Ascending aorta (tissue), 2 donors: ENCODE results near the gene AKT2. TPM values are rescaled to one million over a fixed set of nuclear protein-coding genes. Genes with fewer than 3 reads are reported as not detected.

Source experiments
- DNase-seq, 2 donors: peaks; one replicate each; pipeline ENCODE4 v3.0.0-alpha.2; 2019; ENCODE audit warnings: low spot score in 2 of 2
- H3K27ac ChIP-seq, 2 donors: fragments of 200-600 bp; sonication (generic); one replicate each; pipeline ENCODE4 v1.5.1; 2016 to 2017; ENCODE audit warnings: mild to moderate bottlenecking in 1 of 2
- H3K27me3 ChIP-seq: fragments of 200-600 bp; sonication (generic); one replicate; pipeline ENCODE4 v1.5.1; 2017
- H3K36me3 ChIP-seq, 2 donors: fragments of 200-600 bp; sonication (generic); one replicate each; pipeline ENCODE4 v1.5.1; 2016
- H3K4me1 ChIP-seq, 2 donors: fragments of 200-600 bp; sonication (generic); one replicate each; pipeline ENCODE4 v1.5.1; 2016 to 2017; ENCODE audit warnings: mild to moderate bottlenecking in 1 of 2
- H3K4me3 ChIP-seq, 2 donors: fragments of 200-600 bp; sonication (generic); one replicate each; pipeline ENCODE4 v1.5.1; 2016 to 2017; ENCODE audit warnings: mild to moderate bottlenecking in 1 of 2
- H3K9me3 ChIP-seq, 2 donors: fragments of 200-600 bp; sonication (generic); one replicate each; pipeline ENCODE4 v1.5.1; 2016
- CTCF ChIP-seq, 3 experiments: fragments of 200-600 bp in 2 of 3; fragments of 450-650 bp in 1 of 3; sonication (generic) in 2 of 3; IDR thresholded peaks; one replicate each; pipeline ENCODE4 v1.5.1; 2016 to 2019; ENCODE audit warnings: antibody characterized with exemption in 3 of 3, mild to moderate bottlenecking in 1 of 3, moderate library complexity in 1 of 3
- intact Hi-C: fragments of 100-400 bp; cut with DNase I; formaldehyde crosslinking; loops from one replicate; pipeline ENCODE4 v1.15.1; 2023
- total RNA-seq: library from RNA; depleted of rRNA; stranded (reverse); fragments of >200 nt; gene quantifications from one replicate; pipeline ENCODE4 v1.1.0, GENCODE V29; 2016

The AKT2 gene
- total RNA-seq, 1 donor from 2014 or later: 137 TPM

DNA sequence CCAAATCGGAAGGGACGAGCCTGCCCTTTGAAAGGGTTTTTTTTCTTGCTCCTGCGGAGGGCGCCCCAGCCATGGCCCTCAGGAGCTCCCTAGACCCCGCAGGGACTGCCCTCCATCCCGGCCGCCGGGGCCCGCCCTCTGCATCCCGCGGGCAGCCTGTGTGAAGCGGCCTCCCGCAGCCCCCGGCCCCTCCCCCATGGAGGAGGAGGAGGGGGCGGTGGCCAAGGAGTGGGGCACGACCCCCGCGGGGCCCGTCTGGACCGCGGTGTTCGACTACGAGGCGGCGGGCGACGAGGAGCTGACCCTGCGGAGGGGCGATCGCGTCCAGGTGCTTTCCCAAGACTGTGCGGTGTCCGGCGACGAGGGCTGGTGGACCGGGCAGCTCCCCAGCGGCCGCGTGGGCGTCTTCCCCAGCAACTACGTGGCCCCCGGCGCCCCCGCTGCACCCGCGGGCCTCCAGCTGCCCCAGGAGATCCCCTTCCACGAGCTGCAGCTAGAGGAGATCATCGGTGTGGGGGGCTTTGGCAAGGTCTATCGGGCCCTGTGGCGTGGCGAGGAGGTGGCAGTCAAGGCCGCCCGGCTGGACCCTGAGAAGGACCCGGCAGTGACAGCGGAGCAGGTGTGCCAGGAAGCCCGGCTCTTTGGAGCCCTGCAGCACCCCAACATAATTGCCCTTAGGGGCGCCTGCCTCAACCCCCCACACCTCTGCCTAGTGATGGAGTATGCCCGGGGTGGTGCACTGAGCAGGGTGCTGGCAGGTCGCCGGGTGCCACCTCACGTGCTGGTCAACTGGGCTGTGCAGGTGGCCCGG, 93.1 kb downstream of the AKT2 start:
- intact Hi-C loops: loop anchor here (2.0 to 5.0 kb wide), 5 partner anchors 31 to 345 kb away; partner anchors contain the start of genes C19orf47, FBL, PLD3 and PSMC4
- no peaks in the 10 kb centered on the region for H3K36me3 ChIP-seq
- H3K4me3 ChIP-seq: peak overlapping the region; percentile 75 to 99
- no peaks in the 10 kb centered on the region for H3K9me3 ChIP-seq
- peaks cover 9 to 22% of the 10 kb centered on the region in 2 donors for H3K4me1 ChIP-seq
- peak in 1 of 3 experiments; percentile 10 for TF ChIP-seq CTCF (IDR thresholded peaks at IDR 0.05)
- H3K27me3 ChIP-seq: no peaks in the 10 kb centered on the region
- DNase-seq: no peak
- peak overlapping the region; percentile 92 to 99 for H3K27ac ChIP-seq

GRCh38 chr19:40190891-40191835, 94.0 kb downstream of the AKT2 start, which contains the start of gene MAP3K10:
MAP3K10 (plus strand) TSS chr19:40191426; CDS start chr19:40192032, 606 bp downstream.
- intact Hi-C loops: loop anchor here (2.0 to 5.0 kb wide), 5 partner anchors 32 to 344 kb away; partner anchors contain the start of genes C19orf47, FBL, PLD3 and PSMC4
- TF ChIP-seq CTCF (IDR thresholded peaks at IDR 0.05): no peak
- Histone ChIP-seq H3K4me3 (peak within 1 kb of the TSS; percentile 75 to 99), H3K27ac (peak within 1 kb of the TSS; percentile 92 to 99), H3K27me3 (no peaks in the 10 kb centered on the region), H3K9me3 (no peaks in the 10 kb centered on the region), H3K36me3 (no peaks in the 10 kb centered on the region), H3K4me1 (peaks cover 9 to 22% of the 10 kb centered on the region in 2 donors)
- DNase-seq: peak in 1 of 2 donors; percentile 86

- Histone ChIP-seq H3K27me3 (no peaks in the 10 kb centered on the region), H3K36me3 (no peaks in the 10 kb centered on the region), H3K4me3 (no peak overlapping the region), H3K27ac (no peak overlapping the region), H3K4me1 (no peaks in the 10 kb centered on the region), H3K9me3 (no peaks in the 10 kb centered on the region)
- no peak for DNase-seq
- intact Hi-C loops: no loop called here
- no peak for TF ChIP-seq CTCF (IDR thresholded peaks at IDR 0.05)
Measured at GRCh38 chr19:40184273-40184672, 100.9 kb downstream of the AKT2 start.

Other genes with a start within 250 kb of the AKT2 start
- 15.6 TPM for gene ZNF780B, start 229.1 kb downstream of the AKT2 start, total RNA-seq
- 0.32 TPM for gene ZNF780A, start 194.4 kb downstream of the AKT2 start, total RNA-seq
- gene MAP3K10, start 93.9 kb downstream of the AKT2 start, total RNA-seq: 19.4 TPM
- gene TTC9B, start 67.0 kb downstream of the AKT2 start, total RNA-seq: not detected
- gene CCNP, start 58.7 kb downstream of the AKT2 start, total RNA-seq: not detected
- gene C19orf47, start 63.1 kb upstream of the AKT2 start, total RNA-seq: 10.4 TPM
- 345 TPM for gene PLD3, start 63.4 kb upstream of the AKT2 start, total RNA-seq
- not detected for gene HIPK4, start 104.8 kb upstream of the AKT2 start, total RNA-seq
- gene PRX, start 128.0 kb upstream of the AKT2 start, total RNA-seq: 3.3 TPM
- 39.7 TPM for gene SERTAD1, start 140.6 kb upstream of the AKT2 start, total RNA-seq
- gene SERTAD3, start 159.0 kb upstream of the AKT2 start, total RNA-seq: 36.9 TPM
- 295 TPM for gene BLVRB, start 180.4 kb upstream of the AKT2 start, total RNA-seq
- gene SPTBN4, start 181.7 kb upstream of the AKT2 start, total RNA-seq: 0.43 TPM